Chondrocyte (in vitro differentiated cells): ENCODE data around the gene STXBP1. TPM values are rescaled to one million over a fixed set of nuclear protein-coding genes. Genes with fewer than 3 reads are reported as not detected.
A peak's percentile ranks its signal among the peaks of the same experiment; 100 is the strongest.

Experiments used
- DNase-seq: peaks from one replicate; pipeline ENCODE4 v3.0.0; 2021; ENCODE audit warnings: mixed read lengths, low spot score
- H3K27ac Mint-ChIP-seq: one replicate; pipeline ENCODE4 v1.8.0; 2021; ENCODE audit warnings: mild to moderate bottlenecking, moderate library complexity, mixed read lengths; ENCODE audit not compliant: unreplicated experiment
- H3K27me3 Mint-ChIP-seq: 2 replicates; pipeline ENCODE4 v1.8.0; 2021; ENCODE audit warnings: low read depth, mixed read lengths
- H3K36me3 Mint-ChIP-seq: 2 replicates; pipeline ENCODE4 v1.8.0; 2021; ENCODE audit warnings: low read depth, mixed read lengths
- H3K4me1 Mint-ChIP-seq: 2 replicates; pipeline ENCODE4 v1.8.0; 2021; ENCODE audit warnings: low read depth, mild to moderate bottlenecking, mixed read lengths
- H3K4me3 Mint-ChIP-seq: one replicate; pipeline ENCODE4 v1.8.0; 2021; ENCODE audit warnings: mild to moderate bottlenecking, moderate library complexity, mixed read lengths; ENCODE audit not compliant: unreplicated experiment
- H3K9me3 Mint-ChIP-seq: 2 replicates; pipeline ENCODE4 v1.8.0; 2021; ENCODE audit warnings: low read depth, mixed read lengths
- CTCF ChIP-seq: fragments of 200-600 bp; sonication (generic); IDR thresholded peaks from 2 replicates; pipeline ENCODE4 v1.5.0; 2021; ENCODE audit warnings: antibody characterized with exemption, mild to moderate bottlenecking, moderate library complexity
- total RNA-seq: library from RNA; stranded (reverse); gene quantifications from 3 replicates; pipeline ENCODE4 v1.2.1, GENCODE V29; 2021

Gene STXBP1
- total RNA-seq, 1 donor from 2014 or later: 41.6 TPM

GRCh38 chr9:127587966-127588365 is 24.1 kb upstream of the STXBP1 start:
- TF ChIP-seq CTCF: no peak
- no peak overlapping the region for H3K27ac Mint-ChIP-seq
- H3K27me3 Mint-ChIP-seq: no peaks in the 10 kb centered on the region
- peaks cover 4% of the 10 kb centered on the region for H3K36me3 Mint-ChIP-seq
- DNase-seq: no peak
- no peak overlapping the region for H3K4me3 Mint-ChIP-seq
- peaks cover 27% of the 10 kb centered on the region for H3K4me1 Mint-ChIP-seq
- peaks cover 5% of the 10 kb centered on the region for H3K9me3 Mint-ChIP-seq

GRCh38 chr9:127588740-127589506 is 23.2 kb upstream of the STXBP1 start:
- Mint-ChIP-seq H3K4me3 (no peak overlapping the region), H3K36me3 (no peaks in the 10 kb centered on the region), H3K9me3 (no peaks in the 10 kb centered on the region), H3K4me1 (peaks cover 21% of the 10 kb centered on the region), H3K27ac (peak overlapping the region; percentile 59), H3K27me3 (no peaks in the 10 kb centered on the region)
- no peak for DNase-seq
- no peak for TF ChIP-seq CTCF

- TF ChIP-seq CTCF: peak; percentile 98
- no peaks in the 10 kb centered on the region for H3K27me3 Mint-ChIP-seq
- no peaks in the 10 kb centered on the region for H3K9me3 Mint-ChIP-seq
- no peak for DNase-seq
- no peak overlapping the region for H3K27ac Mint-ChIP-seq
- H3K4me1 Mint-ChIP-seq: peaks cover 15% of the 10 kb centered on the region
- H3K4me3 Mint-ChIP-seq: no peak overlapping the region
- H3K36me3 Mint-ChIP-seq: no peaks in the 10 kb centered on the region
Measured at GRCh38 chr9:127589955-127590370, 22.1 kb upstream of the STXBP1 start.

GRCh38 chr9:127595611-127596010 is 16.5 kb upstream of the STXBP1 start:
- Mint-ChIP-seq H3K4me1 (peaks cover 9% of the 10 kb centered on the region), H3K4me3 (no peak overlapping the region), H3K27me3 (no peaks in the 10 kb centered on the region), H3K9me3 (no peaks in the 10 kb centered on the region), H3K27ac (no peak overlapping the region), H3K36me3 (no peaks in the 10 kb centered on the region)
- no peak for TF ChIP-seq CTCF
- DNase-seq: no peak

- H3K4me1 Mint-ChIP-seq: peaks cover 9% of the 10 kb centered on the region
- no peaks in the 10 kb centered on the region for H3K36me3 Mint-ChIP-seq
- no peaks in the 10 kb centered on the region for H3K27me3 Mint-ChIP-seq
- H3K9me3 Mint-ChIP-seq: no peaks in the 10 kb centered on the region
- no peak overlapping the region for H3K4me3 Mint-ChIP-seq
- H3K27ac Mint-ChIP-seq: peak overlapping the region; percentile 39
- DNase-seq: peak; percentile 63
- no peak for TF ChIP-seq CTCF
Measured at GRCh38 chr9:127598839-127599549, 13.1 kb upstream of the STXBP1 start.
